Spleen (tissue), 7 donors: Measurements from ENCODE around the gene PAK4.

ENCODE experiments used
- POLR2A ChIP-seq, 3 donors: fragments of 450-650 bp; IDR thresholded peaks; one replicate each; pipeline ENCODE4 v1.5.1; 2017; ENCODE audit warnings: antibody characterized with exemption in 3 of 3, mild to moderate bottlenecking in 1 of 3
- TF ChIP-seq, protein P1 (sequence below), 11 experiments: fragments of 200-600 bp in 7 of 11; fragments of 450-650 bp in 4 of 11; sonication (generic) in 4 of 11; IDR thresholded peaks in 8 of 11; conservative IDR thresholded peaks in 3 of 11; 1 replicate in 7 of 11; 2 replicates in 4 of 11; pipeline versions ENCODE4 v1.4.0 to v1.8.0; 2016 to 2021; ENCODE audit warnings: antibody characterized with exemption in 11 of 11, inconsistent platforms in 4 of 11, mild to moderate bottlenecking in 1 of 11
- donor health status: DM: no; HTN: no; CAD: no; lungs with moderate emphysema.
- donor health status: DM: no; HTN: no; CAD: no.
- donor health status: DM: no; HTN: no; CAD: no.

DNA sequence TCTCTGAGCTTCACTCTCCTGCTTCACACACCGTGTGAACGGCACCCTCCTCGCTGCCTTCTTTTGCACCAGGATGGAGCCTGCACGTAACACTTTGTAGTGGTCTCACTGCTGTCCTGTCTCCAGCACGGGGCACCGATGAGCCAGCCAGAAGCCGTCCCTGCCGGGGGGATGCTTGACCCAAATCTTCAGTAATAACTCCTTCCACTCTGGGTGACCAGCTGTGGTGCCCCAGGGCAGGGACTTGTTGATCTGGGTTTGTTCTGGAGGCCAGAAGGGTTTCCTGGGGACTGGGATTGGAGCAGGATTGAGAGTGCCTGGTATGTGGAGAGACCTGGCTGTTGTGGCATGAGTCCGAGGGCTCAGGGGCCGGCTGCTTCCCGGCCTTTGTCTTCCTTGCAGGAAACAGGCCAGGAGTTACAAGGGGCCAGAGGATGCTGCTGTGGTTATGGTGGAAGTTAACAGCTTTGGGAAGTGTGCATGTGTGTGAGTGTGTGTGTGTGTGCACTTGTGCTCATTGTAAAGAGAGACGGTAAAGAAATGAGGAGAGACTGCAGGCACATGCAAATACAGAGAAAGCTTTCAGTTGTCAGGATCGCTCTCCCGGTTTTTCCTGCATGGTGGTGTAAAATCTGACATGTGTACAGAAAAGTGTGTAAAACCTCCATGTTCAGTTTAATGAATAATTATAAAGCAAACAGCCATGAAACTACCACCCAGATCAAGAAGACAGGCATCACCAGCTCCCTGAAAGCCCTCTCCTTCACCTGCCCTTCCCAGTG lies 18.9 kb downstream of the PAK4 start:
- TF ChIP-seq, protein P1, sequence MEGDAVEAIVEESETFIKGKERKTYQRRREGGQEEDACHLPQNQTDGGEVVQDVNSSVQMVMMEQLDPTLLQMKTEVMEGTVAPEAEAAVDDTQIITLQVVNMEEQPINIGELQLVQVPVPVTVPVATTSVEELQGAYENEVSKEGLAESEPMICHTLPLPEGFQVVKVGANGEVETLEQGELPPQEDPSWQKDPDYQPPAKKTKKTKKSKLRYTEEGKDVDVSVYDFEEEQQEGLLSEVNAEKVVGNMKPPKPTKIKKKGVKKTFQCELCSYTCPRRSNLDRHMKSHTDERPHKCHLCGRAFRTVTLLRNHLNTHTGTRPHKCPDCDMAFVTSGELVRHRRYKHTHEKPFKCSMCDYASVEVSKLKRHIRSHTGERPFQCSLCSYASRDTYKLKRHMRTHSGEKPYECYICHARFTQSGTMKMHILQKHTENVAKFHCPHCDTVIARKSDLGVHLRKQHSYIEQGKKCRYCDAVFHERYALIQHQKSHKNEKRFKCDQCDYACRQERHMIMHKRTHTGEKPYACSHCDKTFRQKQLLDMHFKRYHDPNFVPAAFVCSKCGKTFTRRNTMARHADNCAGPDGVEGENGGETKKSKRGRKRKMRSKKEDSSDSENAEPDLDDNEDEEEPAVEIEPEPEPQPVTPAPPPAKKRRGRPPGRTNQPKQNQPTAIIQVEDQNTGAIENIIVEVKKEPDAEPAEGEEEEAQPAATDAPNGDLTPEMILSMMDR (IDR thresholded peaks at IDR 0.05 in 8 of 11, conservative IDR thresholded peaks at IDR 0.05 in 3 of 11): no peak
- TF ChIP-seq POLR2A (IDR thresholded peaks at IDR 0.05): no peak
